ENCODE measurements around the gene ANKRD13B. TPM values are rescaled to one million over a fixed set of nuclear protein-coding genes. Genes with fewer than 3 reads are reported as not detected.

ANKRD13B gene
- total and polyA plus RNA-seq, 5 donors = 5.0 to 11.0 (median 6.7) TPM

DNA sequence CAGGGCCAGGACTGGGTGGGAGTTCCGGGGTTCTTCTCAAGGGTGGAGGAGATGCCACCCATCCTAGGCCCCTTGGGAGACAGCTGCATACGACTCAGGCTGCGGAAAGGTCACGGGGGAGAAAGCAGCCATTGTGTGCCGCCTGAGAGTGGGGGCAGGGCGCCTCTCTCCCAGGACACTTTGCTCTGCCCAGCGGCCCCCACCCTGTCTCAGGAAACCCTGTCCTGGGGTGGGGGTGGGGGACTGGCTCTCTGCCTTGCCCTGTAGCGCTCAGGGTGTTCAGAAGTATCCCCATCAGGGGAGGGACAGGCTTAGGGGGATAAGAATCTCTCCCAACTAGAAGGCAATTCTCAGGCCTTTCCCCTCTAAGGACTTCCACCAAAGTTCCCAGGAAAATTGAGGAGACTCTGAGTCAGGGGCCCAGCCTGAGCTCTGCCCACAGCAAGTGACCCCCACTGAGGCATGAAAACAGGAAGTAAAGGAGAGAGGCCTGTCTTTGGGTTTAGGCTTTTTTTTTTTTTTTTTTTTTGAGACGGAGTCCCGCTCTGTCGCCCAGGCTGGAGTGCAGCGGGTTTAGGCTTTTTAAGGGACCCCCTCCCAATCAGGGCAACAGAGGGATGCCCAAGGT lies 8.4 kb upstream of the ANKRD13B start:
- Histone ChIP-seq H3K4me3 (ENCODE audit: low read length) (no peak overlapping the region), H3K9me3 (ENCODE audit: control insufficient read depth, low read length) (no peaks in the 10 kb centered on the region), H3K4me1 (ENCODE audit: control insufficient read depth, insufficient read depth, low read length) (peaks cover 18% of the 10 kb centered on the region), H3K27ac (ENCODE audit: low read length) (peak overlapping the region; percentile 90), H3K27me3 (ENCODE audit: control insufficient read depth, insufficient read depth) (no peaks in the 10 kb centered on the region)
- intact Hi-C loops (cut with DNase I) = no loop called here
- ATAC-seq (peak; percentile 23 to 60), DNase-seq (peak; percentile 61 to 84 (median 82))
- 57% methylated on average over 12 of the region's 12 CpGs for WGBS

DNA sequence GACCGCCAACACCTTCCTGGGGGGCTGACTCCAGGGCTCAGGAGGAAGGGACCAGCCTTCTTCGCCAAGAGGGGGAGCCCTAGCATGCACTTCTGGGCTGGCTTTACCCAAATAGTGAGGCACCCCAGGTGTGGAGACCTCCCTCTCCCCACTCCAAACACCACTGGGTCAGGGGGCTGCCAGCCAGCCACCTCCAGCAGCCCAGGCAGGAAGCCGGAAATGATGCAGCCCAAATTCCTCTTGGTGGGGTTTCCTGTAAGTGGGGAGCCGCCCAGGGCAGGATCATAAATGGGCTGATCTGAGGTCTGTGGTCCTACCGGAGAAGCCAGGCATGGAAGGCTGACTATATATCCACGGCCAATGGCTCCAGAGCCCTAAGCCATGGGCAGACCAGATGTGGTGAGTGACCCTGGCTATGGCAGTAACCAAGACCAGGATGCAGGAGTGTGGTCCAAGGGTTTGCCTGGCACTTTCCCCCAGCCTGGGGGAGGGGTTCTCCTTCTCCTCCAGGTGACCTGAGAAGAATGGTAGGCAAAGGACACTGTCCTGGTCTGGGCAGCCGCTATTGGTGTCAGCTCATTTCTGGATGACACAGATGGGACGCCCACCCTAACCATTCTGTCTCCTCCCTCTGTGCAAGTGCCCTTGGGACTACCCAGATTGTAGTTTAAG lies 7.7 kb upstream of the ANKRD13B start:
- Histone ChIP-seq H3K9me3 (ENCODE audit: control insufficient read depth, low read length) (no peaks in the 10 kb centered on the region), H3K27ac (ENCODE audit: low read length) (peak overlapping the region; percentile 90), H3K27me3 (ENCODE audit: control insufficient read depth, insufficient read depth) (no peaks in the 10 kb centered on the region), H3K4me3 (ENCODE audit: low read length) (peak overlapping the region; percentile 41), H3K4me1 (ENCODE audit: control insufficient read depth, insufficient read depth, low read length) (peaks cover 19% of the 10 kb centered on the region)
- 64% methylated on average over 8 of the region's 8 CpGs for whole genome bisulfite sequencing
- intact Hi-C loops (cut with DNase I) = no loop called here
- DNase-seq (peak; percentile 74 to 84 (median 75)), ATAC-seq (peak; percentile 4 to 64)

DNA sequence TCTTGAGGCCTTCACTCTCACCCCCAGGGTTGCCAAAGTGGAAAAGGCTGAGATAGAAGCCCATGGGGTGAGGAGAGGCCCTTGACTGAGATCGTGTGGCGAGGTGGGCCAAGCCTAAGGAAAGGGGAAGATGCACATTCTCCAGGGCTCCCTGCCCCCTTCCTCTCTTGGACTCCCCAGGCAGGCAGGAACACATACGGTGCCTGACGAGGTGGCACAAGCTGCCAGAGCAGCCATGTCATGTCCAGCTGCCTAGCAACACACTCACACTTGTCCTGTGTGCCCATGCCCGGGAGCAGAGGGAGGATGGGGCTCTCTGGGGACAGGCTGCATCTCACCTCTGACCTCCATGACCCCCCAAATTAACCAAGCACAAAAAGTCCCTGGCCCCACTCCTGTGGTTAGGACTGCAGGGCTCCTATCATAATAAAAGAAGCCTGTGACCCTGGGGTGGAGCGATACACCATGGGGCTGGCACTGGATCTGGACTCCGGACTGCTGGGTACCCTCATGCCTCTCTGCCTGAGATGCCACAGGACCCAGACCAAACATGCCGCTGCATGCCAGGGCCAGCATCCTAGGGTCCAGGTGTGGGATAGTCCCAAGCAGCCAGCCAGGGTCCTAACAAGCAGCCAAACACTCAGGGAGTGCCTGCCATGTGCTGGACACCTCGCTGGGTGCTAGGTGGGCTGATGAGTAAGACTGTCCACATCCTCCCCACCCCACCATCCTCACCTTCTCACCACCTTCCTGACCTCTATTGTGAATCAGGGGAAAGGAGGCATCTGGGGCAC lies 6.1 kb upstream of the ANKRD13B start:
- intact Hi-C loops (cut with DNase I) = no loop called here
- Histone ChIP-seq H3K4me3 (ENCODE audit: low read length) (no peak overlapping the region), H3K27ac (ENCODE audit: low read length) (peak overlapping the region; percentile 61), H3K4me1 (ENCODE audit: control insufficient read depth, insufficient read depth, low read length) (peaks cover 21% of the 10 kb centered on the region), H3K9me3 (ENCODE audit: control insufficient read depth, low read length) (no peaks in the 10 kb centered on the region), H3K27me3 (ENCODE audit: control insufficient read depth, insufficient read depth) (no peaks in the 10 kb centered on the region)
- 64% methylated on average over 9 of the region's 9 CpGs for WGBS
- no peak for ATAC-seq
- peak in 2 of 3 donors; percentile 58 to 66 for DNase-seq

DNA sequence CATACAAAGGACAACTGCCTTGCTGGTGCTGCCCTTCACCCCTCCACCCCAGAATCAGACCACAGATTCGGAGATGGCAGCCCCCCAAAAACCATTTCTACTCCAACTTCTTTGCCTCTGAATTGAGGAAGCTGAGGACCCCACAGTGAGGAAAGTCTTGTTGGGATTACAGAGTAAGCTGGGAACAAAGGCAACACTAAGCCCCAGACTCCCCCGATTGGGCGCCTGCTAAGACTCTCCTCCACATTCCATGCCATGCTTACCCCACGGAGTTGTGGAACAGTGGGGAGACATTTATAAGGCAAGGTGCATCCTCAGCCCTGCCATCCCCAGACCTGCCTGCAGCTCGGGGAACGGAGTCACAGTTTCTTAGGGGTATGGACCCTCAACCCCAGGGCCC lies 5.3 kb upstream of the ANKRD13B start:
- intact Hi-C loops (cut with DNase I) = no loop called here
- peak overlapping the region; percentile 89 for H3K4me3 ChIP-seq (ENCODE audit: low read length)

GRCh38 chr17:29588017-29588561 lies 4.8 kb upstream of the ANKRD13B start:
- Histone ChIP-seq H3K9me3 (ENCODE audit: control insufficient read depth, low read length) (no peaks in the 10 kb centered on the region), H3K4me1 (ENCODE audit: control insufficient read depth, insufficient read depth, low read length) (peaks cover 21% of the 10 kb centered on the region), H3K4me3 (ENCODE audit: low read length) (peak overlapping the region; percentile 89), H3K27ac (ENCODE audit: low read length) (peak overlapping the region; percentile 52), H3K27me3 (ENCODE audit: control insufficient read depth, insufficient read depth) (no peaks in the 10 kb centered on the region)
- ATAC-seq (no peak), DNase-seq (no peak)
- intact Hi-C loops (cut with DNase I) = no loop called here
- 18% methylated on average over 8 of the region's 8 CpGs for WGBS

More for the DNA sequence above, 5.3 kb upstream of the ANKRD13B start:
- WGBS = 73% methylated on average over 6 of the region's 6 CpGs
- Histone ChIP-seq H3K27me3 (ENCODE audit: control insufficient read depth, insufficient read depth) (no peaks in the 10 kb centered on the region), H3K9me3 (ENCODE audit: control insufficient read depth, low read length) (no peaks in the 10 kb centered on the region), H3K27ac (ENCODE audit: low read length) (peak overlapping the region; percentile 61), H3K4me1 (ENCODE audit: control insufficient read depth, insufficient read depth, low read length) (peaks cover 21% of the 10 kb centered on the region)
- DNase-seq (peak in 1 of 3 donors; percentile 28), ATAC-seq (no peak)

DNA sequence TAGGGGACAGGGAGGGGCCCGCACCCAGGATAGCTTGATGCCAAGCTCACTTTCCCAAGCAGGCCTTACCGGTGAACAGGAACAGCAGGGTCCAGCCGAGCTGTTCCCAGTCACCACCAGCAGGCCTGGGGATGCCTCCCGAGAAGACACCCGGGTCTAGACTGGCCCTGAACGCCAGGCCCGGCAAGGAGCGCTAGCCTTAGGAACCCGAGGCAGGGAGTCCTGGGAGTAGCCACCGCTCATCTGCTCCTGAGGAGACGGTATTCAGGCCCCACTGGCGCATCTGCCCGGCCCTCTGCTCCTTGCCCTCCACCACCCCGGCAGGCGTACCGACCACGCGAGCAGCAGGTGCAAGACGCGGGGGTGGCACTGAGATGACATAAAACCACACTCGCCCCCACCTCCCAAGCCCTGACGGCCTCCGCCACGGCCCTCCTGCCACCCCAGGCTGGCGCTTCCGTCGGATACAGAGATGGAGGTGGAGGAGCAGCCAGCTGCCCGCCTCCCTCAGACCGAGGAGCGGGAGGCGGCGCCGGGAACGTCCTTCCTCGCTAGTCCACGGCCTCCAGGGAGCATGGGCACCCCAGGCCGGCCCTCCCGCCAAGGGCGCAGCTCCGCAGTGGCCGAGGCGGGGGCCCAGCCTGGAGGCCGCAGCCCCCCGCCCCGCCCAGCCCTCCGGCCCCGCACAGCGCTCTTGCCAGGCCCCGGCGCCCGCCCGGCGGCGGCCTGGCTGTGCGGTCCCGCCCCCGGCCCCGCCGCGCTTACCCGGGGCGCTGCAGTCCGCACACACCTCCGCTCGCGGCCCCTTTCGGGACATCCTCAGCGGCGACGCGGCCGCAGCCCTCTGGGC lies 4.1 kb upstream of the ANKRD13B start:
- ATAC-seq (no peak), DNase-seq (peak in 2 of 3 donors; percentile 78 to 79)
- peak overlapping the region; percentile 52 for H3K27ac ChIP-seq (ENCODE audit: low read length)
- peaks cover 19% of the 10 kb centered on the region for H3K4me1 ChIP-seq (ENCODE audit: control insufficient read depth, insufficient read depth, low read length)
- H3K4me3 ChIP-seq (ENCODE audit: low read length) = peak overlapping the region; percentile 89
- H3K27me3 ChIP-seq (ENCODE audit: control insufficient read depth, insufficient read depth) = no peaks in the 10 kb centered on the region
- under 1% methylated on average over 69 of the region's 72 CpGs for WGBS
- intact Hi-C loops (cut with DNase I) = no loop called here
- no peaks in the 10 kb centered on the region for H3K9me3 ChIP-seq (ENCODE audit: control insufficient read depth, low read length)

GRCh38 chr17:29589524-29590410 lies 3.2 kb upstream of the ANKRD13B start, which contains the start of gene GIT1:
GIT1 (minus strand) TSS chr17:29589648; CDS start chr17:29589378, 270 bp downstream.
- Histone ChIP-seq H3K27me3 (ENCODE audit: control insufficient read depth, insufficient read depth) (no peaks in the 10 kb centered on the region), H3K27ac (ENCODE audit: low read length) (peak within 1 kb of the TSS; percentile 52), H3K9me3 (ENCODE audit: control insufficient read depth, low read length) (no peaks in the 10 kb centered on the region), H3K4me3 (ENCODE audit: low read length) (peak within 1 kb of the TSS; percentile 89), H3K4me1 (ENCODE audit: control insufficient read depth, insufficient read depth, low read length) (peaks cover 14% of the 10 kb centered on the region)
- WGBS = 4% methylated on average over 70 of the region's 70 CpGs
- DNase-seq (peak; percentile 87 to 95 (median 95)), ATAC-seq (peak; percentile 63 to 78)
- intact Hi-C loops (cut with DNase I) = no loop called here

- no peaks in the 10 kb centered on the region for H3K27me3 ChIP-seq (ENCODE audit: control insufficient read depth, insufficient read depth)
- peaks cover 14% of the 10 kb centered on the region for H3K4me1 ChIP-seq (ENCODE audit: control insufficient read depth, insufficient read depth, low read length)
- H3K9me3 ChIP-seq (ENCODE audit: control insufficient read depth, low read length) = no peaks in the 10 kb centered on the region
- H3K4me3 ChIP-seq (ENCODE audit: low read length) = no peak overlapping the region
- ATAC-seq (peak; percentile 0 to 3), DNase-seq (peak in 2 of 3 donors; percentile 65 to 72)
- H3K27ac ChIP-seq (ENCODE audit: low read length) = peak overlapping the region; percentile 40
- intact Hi-C loops (cut with DNase I) = no loop called here
- 29% methylated on average over 30 of the region's 30 CpGs for WGBS
These were observed 2.4 kb upstream of the ANKRD13B start for GRCh38 chr17:29590411-29591145.

DNA sequence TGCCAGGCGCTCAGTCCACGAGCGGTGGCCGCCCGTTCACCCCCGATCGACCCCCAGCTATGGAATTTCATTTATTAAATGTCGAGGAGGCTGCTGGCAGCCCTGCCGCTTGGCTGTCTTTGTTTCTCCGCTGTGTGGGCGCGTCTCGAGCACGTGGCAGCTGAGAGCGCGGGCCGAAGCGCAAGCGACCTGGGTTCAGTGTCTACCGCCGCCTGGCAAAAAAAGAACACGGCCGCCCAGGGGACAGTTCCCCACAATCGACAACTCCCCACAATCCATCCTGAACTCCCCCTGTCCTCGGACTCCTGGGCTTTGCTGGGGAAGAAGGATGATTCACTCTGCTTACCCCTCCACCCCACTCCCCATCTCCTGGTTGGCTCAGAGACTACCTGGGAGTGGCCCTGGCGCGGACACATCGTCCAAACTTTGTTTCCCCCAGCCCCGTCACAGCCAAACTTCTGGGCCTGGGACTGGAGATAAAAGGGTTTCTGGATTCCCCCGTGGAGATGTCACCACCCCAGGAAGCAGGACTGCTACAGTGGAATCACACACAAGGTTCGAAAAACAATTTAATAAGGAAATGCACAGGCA lies 1.7 kb upstream of the ANKRD13B start:
- Histone ChIP-seq H3K4me1 (ENCODE audit: control insufficient read depth, insufficient read depth, low read length) (peaks cover 14% of the 10 kb centered on the region), H3K27ac (ENCODE audit: low read length) (peak overlapping the region; percentile 56)
- intact Hi-C loops (cut with DNase I) = no loop called here

More for the DNA sequence above, 1.7 kb upstream of the ANKRD13B start:
- Histone ChIP-seq H3K9me3 (ENCODE audit: control insufficient read depth, low read length) (no peaks in the 10 kb centered on the region), H3K27me3 (ENCODE audit: control insufficient read depth, insufficient read depth) (no peaks in the 10 kb centered on the region), H3K4me3 (ENCODE audit: low read length) (peak overlapping the region; percentile 11)
- DNase-seq = peak; percentile 72 to 90 (median 86)
- 2% methylated on average over 31 of the region's 31 CpGs for WGBS
- ATAC-seq = peak; percentile 2 to 36

All from right cardiac atrium (tissue), 5 donors.